Measurements from ENCODE around the gene GABARAP.

DNA sequence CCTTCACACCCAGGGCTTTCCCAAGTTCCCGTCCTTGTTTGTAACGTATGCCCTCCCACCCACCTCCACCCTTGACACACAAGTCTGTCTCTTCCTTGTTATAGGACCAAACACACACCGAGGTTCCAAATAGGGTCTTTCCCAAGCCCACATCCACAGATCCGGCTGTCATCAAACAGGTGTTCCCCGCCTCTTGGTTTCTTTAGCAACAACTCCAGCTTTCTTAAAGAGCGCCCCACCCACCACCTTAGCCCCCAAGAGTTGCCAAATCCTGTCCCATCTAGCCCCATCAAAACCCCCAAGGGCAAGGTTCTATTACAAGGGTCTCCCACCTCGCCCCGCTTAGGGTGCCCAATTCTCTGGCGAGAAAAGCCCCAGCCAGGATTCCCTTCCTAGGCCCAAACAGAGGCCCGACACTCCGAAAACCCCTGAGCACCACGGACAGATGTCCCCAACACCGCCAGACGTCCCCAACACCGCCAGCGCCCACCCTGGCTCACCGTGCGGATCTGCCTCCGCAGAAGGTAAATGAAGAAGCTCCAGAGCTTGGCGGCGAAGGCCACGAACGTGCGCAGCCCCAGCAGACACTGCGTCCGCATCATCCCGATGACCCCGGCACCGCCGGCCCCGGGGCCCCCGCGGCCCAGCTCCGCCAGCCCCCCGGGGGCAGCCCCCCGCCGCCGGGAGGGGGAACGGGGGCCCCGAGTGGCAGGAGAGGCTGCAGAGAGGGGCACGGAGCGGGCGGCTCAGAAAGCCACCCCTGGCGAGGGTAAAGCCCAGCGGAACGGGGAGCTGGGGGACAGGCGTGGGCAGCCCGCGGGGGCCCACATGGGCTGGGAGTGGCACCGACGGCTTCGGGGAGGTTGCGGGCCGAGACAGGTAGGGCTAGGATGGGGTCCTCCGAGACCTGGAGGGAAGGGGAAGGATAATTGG lies 8.7 kb upstream of the GABARAP start:
- TF ChIP-seq EZH2 (IDR thresholded peaks at IDR 0.05; ENCODE audit: borderline replicate concordance, low read length) = no peak
- TF ChIP-seq, protein P1, sequence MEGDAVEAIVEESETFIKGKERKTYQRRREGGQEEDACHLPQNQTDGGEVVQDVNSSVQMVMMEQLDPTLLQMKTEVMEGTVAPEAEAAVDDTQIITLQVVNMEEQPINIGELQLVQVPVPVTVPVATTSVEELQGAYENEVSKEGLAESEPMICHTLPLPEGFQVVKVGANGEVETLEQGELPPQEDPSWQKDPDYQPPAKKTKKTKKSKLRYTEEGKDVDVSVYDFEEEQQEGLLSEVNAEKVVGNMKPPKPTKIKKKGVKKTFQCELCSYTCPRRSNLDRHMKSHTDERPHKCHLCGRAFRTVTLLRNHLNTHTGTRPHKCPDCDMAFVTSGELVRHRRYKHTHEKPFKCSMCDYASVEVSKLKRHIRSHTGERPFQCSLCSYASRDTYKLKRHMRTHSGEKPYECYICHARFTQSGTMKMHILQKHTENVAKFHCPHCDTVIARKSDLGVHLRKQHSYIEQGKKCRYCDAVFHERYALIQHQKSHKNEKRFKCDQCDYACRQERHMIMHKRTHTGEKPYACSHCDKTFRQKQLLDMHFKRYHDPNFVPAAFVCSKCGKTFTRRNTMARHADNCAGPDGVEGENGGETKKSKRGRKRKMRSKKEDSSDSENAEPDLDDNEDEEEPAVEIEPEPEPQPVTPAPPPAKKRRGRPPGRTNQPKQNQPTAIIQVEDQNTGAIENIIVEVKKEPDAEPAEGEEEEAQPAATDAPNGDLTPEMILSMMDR (IDR thresholded peaks at IDR 0.05; ENCODE audit: low read length) = no peak

Measured in OCI-LY1 (cell line).